OCI-LY3 (cell line): ENCODE data around the gene CRHR2.

ENCODE experiments used
- EZH2phosphoT487 ChIP-seq: fragments of 200-600 bp; shearing (Covaris generic); IDR thresholded peaks from 2 replicates; pipeline ENCODE4 v1.6.1; 2018; ENCODE audit warnings: antibody characterized with exemption, mixed run types, low read depth
- TF ChIP-seq, protein P1 (sequence below): fragments of 200-600, 300-600 bp; sonication (generic); IDR thresholded peaks from 2 replicates; pipeline ENCODE4 v1.5.1; 2014; ENCODE audit warnings: antibody characterized with exemption, low read length, low read depth

DNA sequence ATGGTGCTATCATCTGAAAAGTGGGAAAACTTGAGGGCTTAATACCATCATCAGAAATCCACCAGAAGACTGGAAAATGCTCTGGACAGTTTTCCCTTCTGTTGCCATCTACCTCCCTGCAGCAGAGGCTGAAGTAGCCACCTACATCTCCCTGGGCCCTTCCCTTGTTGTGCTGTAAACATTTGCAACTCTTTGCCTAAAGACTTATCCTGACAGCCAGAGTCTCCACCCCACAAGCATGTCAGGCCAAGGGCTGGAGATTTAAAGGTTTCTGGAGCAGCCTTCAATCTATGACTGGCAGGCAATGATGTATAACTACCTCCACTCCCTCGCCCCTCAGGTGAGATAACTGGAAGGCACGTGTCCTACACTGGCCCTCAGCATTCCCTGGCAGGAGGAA lies 39.9 kb upstream of the CRHR2 start:
- TF ChIP-seq, protein P1, sequence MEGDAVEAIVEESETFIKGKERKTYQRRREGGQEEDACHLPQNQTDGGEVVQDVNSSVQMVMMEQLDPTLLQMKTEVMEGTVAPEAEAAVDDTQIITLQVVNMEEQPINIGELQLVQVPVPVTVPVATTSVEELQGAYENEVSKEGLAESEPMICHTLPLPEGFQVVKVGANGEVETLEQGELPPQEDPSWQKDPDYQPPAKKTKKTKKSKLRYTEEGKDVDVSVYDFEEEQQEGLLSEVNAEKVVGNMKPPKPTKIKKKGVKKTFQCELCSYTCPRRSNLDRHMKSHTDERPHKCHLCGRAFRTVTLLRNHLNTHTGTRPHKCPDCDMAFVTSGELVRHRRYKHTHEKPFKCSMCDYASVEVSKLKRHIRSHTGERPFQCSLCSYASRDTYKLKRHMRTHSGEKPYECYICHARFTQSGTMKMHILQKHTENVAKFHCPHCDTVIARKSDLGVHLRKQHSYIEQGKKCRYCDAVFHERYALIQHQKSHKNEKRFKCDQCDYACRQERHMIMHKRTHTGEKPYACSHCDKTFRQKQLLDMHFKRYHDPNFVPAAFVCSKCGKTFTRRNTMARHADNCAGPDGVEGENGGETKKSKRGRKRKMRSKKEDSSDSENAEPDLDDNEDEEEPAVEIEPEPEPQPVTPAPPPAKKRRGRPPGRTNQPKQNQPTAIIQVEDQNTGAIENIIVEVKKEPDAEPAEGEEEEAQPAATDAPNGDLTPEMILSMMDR = no peak
- TF ChIP-seq EZH2phosphoT487 = no peak
